Measurements from ENCODE around the gene POLN.

Gene POLN

DNA sequence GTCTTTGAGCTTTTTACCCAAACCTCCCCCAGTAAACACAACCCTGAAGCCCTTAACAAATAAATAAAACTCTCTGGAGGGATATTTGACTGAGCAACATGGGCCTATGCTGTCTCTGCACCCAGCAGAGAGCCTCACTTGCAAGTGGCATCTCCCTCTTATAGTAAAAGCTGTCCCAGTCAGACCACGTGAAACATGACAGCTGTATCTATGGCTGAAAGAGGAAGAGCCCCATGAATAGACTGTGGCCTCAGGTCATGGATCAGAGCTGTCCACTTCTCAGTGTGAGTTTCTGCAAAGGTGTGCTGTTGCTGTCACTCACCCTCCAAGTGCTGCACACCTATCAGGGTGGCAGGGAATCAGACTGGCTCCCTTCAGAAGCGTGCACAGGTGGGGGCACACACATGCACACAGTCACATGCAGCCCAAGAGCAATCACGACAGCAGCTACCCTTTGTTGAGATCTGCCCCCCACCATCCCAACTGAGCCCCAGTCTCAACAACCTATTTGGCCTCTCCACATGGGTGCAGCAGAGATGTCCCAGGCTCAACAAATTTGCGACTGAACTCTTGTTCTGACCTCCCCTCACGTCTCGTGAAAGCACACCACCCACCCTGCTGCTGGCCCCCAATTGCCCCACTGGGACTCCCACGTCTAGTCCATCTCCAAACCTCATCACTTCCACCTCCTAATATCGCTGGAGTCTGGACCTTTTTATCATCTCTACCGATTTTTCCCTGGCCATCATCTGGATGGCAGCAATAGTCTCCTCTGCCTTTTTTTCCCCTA, 137.2 kb downstream of the POLN start:
- DNase-seq (ENCODE audit: low spot score): no peak

DNA sequence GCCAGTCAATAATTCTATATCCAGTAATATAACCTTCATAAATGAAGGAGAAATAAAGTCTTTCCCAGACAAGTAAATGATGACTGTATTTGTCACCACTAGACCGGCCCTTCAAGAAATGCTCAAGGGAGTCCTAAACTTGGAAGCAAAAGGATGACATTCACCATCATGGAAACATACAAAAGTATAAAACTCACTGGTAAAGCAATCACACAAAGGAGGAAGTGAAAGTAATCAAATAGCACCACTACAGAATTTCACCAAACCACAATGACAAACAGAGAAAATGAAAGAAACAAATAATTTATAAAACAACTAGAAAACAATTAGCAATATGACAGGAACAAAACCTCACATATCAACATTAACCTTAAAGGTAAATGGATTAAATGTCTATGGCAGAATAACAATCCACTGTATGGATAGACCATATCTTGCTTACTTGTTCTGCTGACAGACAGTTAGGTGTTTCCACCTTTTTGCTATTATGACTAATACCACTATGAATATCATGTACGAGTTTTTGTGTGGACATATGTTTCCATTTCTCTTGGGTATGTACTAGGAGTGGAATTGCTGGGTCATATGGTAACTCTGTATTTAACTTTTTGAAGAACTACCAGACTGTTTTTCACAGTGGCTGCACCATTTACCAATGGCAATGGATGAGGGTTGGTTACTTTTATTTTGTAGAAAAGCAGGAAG, 137.9 kb downstream of the POLN start:
- DNase-seq (ENCODE audit: low spot score): no peak

DNA sequence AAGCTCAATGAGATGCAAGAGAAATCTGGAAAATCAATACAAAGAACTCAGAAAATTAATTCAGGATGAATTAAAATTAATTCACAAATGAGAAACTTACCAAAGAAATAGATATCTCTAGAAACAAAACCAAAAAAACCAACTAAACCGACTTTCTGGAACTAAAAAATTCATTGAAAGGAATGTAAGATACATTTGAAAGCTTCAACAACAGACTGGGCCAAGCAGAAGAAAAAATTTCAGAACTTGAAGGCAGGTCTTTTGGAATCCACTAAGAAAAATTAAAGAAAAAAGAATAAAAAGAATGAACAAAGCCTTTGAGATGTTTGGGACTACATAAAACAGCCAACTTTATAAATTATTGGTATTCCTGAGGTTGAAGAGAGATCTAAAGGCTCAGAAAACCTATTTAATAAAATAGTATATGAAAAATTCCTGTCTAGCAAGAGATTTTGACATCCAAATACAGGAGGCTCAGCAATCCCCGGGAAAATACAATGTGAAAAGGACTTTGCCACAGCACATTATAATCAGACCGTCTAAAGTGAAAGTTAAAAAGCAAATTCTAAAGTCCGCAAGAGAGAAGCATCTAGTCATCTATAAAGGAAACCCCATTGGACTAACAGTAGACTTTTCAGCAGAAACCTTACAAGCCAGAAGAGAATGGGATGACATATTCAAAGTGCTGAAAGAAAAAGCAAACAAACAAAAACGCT, 138.6 kb downstream of the POLN start:
- no peak for DNase-seq (ENCODE audit: low spot score)

DNA sequence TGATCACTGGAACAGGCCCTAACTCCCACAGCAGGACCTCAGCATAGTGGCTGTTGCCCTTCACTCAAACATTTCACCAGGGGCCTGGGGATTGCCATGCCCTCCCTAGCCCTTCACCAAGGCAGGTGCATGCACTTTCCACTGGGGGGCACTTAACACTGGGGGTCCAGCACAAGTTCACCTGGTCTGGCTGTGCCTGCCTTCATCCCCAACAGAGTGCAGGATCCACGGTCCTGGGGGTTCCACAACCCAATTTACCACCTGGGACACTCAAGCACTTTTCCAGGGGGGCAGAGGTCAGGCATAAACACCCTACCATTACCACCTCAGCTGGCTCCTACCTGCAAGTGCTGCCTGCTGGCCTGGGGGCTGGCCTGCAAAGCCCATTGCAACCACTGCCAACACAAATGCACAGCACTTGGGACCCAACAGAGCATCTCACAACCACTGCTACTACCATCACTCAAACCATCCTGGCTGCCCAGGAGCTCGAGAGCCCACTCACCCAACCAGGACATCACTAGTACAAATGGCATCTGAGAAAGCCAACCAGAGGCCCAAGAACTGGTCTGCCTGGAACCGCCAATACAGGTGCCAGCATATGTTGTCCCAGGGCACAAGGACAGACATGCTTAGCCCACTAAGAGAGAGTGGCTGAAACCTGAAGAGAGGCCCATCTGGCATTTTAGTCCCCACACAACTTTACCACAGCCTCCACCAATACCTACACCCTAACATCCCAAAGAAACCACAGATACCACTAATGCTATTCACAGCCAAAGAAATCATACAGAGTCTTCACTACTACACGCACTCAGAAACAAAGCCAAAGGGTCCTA, 139.7 kb downstream of the POLN start:
- no peak for DNase-seq (ENCODE audit: low spot score)

DNA sequence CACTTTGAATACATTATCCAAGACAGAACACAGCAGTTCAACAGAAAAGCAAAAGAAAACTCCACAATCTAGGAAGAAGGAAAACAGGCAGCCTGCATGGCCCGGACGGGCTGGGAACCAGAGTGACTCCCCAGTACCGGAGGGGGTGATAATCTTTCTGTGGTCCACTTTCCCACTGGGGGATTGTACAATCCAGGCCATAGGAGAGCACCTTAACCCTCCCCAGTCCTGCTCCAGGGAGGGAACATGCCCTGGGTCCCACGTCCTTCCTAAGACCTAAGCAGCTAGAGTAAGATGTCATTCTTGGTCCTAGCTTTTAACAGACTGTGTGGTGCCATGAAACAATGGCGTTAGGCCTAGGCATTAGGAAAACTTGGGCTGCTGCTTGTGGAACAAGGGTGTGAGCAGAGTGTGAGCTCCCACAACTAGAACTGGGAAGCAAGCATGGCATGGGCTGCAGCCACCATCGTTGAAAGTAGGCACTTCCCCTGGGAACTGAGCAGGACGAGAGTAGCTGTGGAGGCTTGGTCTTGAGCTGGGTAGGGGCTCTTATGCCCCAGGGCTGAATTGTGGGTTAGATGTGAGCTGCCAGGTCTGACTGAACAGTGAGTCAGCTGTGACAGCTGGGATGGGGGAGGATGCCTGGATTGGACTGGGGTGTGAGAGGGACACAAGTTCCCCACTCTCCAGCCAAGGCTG, 140.4 kb downstream of the POLN start:
- no peak for DNase-seq (ENCODE audit: low spot score)

DNA sequence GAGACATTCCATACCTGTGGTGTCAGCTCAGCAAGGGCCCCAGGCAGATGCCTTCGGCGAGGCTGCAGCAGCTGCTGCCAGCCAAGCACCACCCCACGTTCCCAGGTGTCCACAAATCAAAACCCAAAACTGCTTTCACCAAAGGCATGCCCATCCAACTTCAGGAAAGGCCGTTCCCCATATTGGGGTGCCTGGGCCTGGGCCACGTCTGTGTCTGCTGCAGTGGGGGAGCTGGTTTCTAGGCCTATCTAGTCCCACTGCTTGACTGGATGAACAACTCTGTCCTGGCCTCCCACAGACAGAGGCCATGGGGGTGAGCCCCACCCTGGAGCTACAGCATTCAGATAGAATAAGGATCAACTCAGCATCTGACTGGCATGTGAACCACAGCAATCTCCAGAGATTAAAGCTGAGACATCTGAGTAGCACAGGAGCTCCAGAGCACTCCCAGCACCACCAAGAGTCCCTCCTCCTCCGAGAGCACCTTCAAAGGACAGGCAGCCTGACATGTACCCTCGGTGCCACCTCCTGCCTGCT, 145.8 kb downstream of the POLN start:
- DNase-seq (ENCODE audit: low spot score): no peak

DNA sequence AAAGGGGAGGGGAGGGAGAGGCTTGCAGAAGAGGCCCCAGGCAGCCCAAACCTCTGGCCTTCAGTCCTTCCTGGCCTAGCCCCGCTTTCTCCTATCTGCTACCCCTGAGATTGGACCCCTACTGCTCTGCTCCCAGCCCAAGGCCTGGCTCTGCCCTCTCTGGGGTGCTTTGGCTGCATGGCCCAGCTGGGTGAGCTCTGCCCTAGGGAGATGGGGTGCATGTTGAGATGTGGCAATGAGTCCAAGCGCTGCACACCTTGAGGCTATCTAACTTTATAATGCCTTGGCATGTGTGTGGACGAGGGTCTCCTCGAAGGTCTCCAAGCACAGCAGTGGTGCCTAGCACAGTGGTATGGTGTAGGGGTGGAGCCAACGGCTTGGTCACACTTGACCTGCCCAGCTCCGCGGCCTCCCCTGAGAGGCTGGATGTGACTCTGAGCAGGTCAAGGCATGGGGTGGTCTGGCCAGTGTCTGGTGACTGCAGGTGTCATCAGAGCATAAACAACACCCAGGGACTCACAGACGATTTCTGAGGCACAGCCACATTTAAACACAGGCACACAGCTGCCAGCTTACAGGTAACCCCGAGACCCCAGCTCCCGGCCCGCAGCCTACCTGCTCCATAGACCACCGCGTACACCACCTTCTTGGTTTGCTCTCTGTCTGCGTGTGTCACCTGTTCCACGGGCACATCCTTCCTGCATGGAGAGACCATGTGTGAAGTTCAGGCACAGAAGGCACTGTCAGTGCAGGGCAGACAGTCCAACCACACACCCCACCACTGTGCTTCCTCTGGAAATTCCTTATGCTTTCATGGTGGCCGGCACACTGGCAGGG, 146.5 kb downstream of the POLN start:
- DNase-seq (ENCODE audit: low spot score): no peak

DNA sequence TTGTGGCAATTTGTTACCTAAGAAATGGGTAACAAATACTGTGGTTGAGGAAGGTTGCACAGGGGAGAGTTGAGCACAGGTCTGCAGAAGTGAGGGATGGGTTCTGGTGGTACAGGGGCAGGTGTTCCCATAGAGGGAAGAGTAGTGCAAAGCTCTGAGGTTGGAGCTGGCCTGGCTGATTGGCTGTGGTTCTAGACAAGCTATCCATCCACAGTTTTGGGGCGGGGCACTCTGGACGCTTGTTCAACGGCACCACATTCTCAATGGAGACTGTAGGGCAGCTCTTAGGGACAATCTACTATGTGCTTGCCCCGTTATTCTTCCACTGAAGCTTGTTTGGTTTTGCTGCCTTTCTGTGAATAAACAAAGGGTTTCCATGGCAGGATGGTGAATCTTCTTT, 147.4 kb downstream of the POLN start:
- DNase-seq (ENCODE audit: low spot score): no peak

DNA sequence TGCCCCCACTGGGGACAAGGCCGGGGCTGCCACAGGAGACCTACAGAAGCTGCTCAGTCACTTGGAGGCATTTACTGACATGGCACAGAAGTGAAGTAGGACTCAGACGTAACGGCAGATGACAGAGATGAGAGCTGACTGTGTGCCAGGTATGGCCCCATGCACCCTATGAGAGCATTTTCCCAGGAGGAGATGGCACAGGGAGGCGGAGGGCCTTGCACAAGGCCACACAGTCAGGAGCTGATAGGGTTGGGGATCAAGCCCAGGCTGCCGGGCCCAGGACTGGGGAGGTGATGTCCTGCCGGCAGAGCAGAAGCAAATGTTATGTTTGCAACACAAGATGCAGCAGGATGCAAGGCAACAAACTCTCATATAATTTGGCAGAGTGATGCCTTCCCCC, 148.7 kb downstream of the POLN start:
- no peak for DNase-seq (ENCODE audit: low spot score)

DNA sequence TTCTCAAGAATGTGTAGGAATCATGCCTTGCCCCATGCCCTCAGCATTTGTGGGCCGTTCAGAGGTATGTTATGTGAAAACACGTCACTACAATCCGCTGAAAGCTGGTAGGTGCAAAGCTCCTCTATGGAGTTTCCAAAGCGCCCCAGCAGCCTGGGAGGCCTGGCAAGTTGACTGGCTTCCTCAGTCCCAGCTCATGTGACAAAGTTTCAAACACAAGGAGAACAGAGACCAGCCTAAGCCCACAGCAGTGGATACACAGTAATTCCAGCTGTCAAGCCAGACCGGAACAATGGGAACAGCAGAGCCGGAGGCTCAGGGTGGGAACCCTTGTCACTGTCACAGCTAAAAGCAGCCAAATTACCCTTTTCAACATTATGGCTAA, 149.3 kb downstream of the POLN start:
- DNase-seq (ENCODE audit: low spot score): no peak

DNA sequence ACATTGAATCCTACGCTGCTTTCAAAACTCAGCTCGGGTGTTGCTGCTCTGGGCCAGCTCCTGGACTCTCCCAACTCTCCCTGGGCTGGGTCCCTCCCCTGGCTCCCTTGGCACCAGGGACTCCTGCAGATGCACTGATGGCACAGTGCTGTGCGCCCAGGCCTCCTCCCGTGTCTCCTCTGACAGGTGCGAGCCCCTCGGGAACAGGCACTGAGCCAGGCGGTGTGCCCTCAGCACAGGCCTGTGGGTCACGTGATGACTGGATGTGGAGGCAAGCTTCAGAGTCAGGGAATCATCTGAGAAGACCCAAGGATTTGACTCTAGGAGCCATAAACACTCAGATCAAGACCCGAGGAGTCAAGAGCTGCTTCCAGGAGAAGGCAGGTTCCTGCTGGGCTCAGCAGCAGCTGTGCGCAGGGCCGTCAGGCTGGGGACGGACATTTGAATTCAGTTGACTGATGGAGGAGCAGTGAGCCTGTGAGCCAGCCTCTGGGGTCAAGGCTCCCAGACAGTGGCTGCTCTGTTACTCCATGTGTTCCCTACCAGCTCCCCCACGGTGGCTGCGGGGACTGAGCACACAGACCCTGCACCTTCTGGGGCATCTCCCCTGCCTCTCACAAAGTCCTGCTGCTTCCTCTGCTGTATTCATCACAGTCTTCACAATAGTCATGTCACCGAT, 149.8 kb downstream of the POLN start:
- no peak for DNase-seq (ENCODE audit: low spot score)

DNA sequence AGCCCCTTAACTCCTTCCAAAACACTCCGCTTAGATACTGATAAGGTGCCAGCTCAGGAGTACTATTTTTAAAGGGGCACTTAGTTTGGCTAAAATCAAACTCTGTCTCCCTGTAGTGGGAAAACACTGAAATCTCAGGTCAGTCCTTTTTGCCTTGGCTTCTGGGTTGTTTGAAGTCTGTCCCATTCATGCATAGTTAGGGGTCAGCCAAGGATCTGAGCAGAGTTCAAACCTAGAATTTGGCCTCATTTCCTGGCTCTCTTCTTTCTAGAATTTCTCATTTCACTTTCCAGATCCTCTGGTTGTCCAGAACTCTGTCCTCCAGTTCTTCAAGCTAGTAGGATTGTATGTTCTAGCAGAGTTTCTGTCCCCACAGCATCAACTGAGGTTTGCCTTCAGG, 151.3 kb downstream of the POLN start:
- no peak for DNase-seq (ENCODE audit: low spot score)

DNA sequence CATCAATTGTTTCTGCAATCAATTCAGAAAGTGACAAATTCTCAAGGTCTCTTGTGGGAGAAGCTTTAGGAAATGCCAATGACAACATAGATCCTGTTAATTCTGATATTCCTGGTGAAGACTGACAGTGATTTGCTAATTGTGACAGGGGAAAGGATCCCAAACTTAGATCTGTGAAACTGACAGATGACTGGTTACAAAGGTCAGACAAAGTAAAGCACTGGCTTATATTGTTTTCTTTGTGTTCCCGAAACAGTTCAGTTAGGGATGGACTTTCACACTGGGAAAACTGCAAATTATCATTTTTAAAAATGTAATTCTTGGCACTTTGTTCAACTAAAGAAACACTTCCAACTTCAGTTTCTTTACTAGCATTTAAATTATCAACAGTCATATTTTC, 152.7 kb downstream of the POLN start:
- DNase-seq (ENCODE audit: low spot score): no peak

DNA sequence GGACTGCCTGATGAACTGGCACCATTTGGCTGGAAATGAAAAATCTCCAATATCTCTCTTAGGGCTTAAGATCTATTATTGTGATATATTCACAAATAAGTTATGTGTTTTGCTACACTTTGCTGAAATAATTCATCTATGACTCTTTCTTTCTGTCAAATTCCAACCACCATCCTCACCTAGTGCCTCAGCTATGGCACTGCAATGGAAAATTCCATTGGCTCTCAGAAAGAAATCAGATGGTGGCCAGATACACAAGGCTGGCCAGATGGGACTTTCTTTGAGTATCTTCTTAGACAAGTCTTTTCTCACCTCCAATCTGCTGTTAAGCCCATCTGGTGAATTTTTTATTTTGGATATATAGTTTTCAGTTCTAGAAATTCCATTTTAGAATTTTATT, 154.8 kb downstream of the POLN start:
- DNase-seq (ENCODE audit: low spot score): no peak

DNA sequence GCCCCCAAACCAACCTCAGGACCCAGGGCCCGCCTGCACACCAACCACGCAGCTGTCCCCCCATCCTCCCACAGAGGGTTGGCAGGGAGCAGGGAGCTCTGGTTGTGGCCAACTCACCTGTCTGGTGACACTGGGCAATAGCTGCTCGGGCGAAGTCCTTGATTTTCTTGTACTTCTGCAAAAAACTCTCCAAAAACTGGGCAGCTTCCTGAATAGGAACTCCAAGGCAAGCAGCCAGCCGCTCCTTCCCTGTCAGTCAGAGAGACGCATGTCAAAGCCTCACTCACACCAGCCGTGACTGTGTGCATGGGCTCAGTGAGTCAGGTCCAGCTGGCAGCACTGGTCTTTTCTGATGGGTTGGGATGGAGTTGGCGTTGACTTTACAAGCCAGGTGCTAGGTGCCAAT, 156.4 kb downstream of the POLN start:
- DNase-seq (ENCODE audit: low spot score): no peak

DNA sequence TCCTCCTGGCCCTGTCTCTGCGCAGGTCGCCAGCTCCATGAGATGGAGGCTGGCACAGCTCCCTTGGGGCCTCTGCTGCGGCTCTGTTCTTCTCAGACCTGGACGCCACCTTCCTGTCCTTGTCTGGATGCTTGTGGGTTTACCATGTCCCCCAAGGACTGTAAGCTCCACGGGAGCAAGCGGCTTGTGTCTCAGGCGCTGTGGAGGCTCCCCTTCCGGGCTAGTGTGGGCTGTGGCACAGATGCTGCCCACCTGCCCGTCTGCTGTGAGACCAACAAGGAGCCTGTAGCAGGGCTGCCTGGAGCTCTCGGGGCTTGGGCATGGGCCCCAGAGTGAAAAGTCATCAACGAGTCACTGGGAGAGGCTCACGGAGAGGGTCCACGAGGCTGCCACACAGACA, 157.6 kb downstream of the POLN start:
- DNase-seq (ENCODE audit: low spot score): no peak

DNA sequence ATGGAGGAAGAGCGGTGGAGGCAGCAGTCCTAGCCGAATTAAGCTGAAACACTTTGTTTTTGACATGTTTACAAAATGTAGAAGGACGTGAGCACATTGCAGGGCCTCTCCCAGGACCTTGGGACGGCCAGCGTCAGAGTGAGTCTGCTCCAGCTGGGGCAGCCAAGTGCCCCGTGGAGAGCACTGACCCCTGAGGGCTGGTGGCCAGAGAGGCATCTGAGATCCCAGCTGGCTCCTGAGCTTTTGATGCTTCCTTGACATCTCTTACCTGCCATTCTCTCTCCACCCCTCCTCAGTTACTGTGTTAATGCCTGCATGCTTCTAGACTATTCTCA, 158.1 kb downstream of the POLN start:
- no peak for DNase-seq (ENCODE audit: low spot score)

DNA sequence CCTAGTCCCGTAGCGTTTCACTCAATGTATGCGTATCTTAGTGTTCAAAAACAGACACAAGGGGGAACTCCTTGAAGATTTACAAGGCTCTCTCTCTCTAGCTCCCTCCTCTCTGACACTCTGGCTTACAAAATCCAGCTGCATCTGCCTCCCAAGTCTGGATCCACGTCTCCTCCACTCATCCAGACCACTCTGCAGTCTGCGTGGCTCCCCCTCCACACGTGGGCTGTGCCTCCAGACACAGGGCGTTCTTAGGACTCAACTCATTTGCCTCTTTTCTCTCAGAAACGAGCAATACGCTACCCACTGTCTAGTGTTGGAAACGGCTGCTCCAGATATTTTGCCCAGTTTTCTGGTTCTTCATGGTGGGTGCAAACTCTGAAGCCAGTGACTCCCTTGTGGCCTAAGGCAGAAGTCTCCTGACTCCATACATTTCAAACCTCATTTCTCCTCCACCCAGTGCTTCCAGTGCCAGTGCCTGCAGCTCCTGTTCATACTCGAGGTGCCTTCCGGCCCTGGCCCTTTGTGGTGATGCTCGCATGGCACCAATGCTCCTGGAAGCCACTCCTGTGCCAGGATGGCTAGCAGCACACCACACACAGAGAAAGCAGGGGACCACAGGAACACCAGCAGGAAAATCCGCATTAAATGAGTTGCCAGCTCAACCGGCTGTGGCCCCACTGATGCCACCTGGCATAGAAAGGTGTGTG, 158.7 kb downstream of the POLN start:
- DNase-seq (ENCODE audit: low spot score): no peak

DNA sequence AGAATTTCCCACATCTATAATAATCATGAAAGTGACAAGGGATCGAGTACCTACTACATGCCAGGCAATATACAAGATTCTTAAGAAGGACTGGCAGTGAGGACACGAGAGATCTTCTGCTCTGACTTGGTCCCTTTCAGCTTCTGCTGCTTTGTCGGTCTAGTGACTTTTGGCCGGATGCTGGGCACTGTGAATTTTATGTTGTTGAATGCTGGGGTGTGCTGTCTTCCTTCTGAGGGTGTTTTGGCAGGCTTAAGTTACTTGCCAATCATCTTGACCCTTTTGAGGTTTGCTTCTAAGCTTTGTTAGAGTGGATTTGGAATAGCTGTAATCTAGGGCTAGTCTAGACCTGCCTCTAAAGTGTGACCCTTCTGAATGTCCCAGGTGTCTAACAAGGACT, 159.3 kb downstream of the POLN start:
- no peak for DNase-seq (ENCODE audit: low spot score)

Measured in hematopoietic multipotent progenitor cell treated with erythropoietin and hydrocortisone succinate and interleukin-3 and kit ligand, for 17 days (in vitro differentiated cells).